Measurements from ENCODE around the gene CCSER1.
"Not testable (repeated sequence)": the region's sequence is repeated elsewhere in the genome, so short reads cannot be mapped to it uniquely, and the experiment has no call there.

Gene CCSER1

GRCh38 chr4:90306810-90307209 is 179.6 kb downstream of the CCSER1 start:
- DNase-seq = no peak

- DNase-seq = not testable (repeated sequence)
These were observed 189.9 kb downstream of the CCSER1 start for GRCh38 chr4:90317140-90317539.

GRCh38 chr4:90317785-90318184 is 190.6 kb downstream of the CCSER1 start:
- DNase-seq = no peak

- DNase-seq = no peak
These were observed 191.0 kb downstream of the CCSER1 start for GRCh38 chr4:90318193-90318592.

- peak; percentile 82 for DNase-seq
These were observed 201.4 kb downstream of the CCSER1 start for GRCh38 chr4:90328558-90328957.

- no peak for DNase-seq
These were observed 203.4 kb downstream of the CCSER1 start for GRCh38 chr4:90330546-90330945.

- no peak for DNase-seq
These were observed 218.5 kb downstream of the CCSER1 start for GRCh38 chr4:90345549-90346215.

GRCh38 chr4:90349636-90350035 is 222.4 kb downstream of the CCSER1 start:
- DNase-seq = no peak

- peak; percentile 66 for DNase-seq
These were observed 230.0 kb downstream of the CCSER1 start for GRCh38 chr4:90357117-90357710.

- no peak for DNase-seq
These were observed 247.9 kb downstream of the CCSER1 start for GRCh38 chr4:90375081-90375480.

GRCh38 chr4:90393215-90393614 is 266.0 kb downstream of the CCSER1 start:
- no peak for DNase-seq

GRCh38 chr4:90403781-90404180 is 276.6 kb downstream of the CCSER1 start:
- no peak for DNase-seq

GRCh38 chr4:90407897-90408296 is 280.7 kb downstream of the CCSER1 start:
- DNase-seq = not testable (repeated sequence)

- not testable (repeated sequence) for DNase-seq
These were observed 285.6 kb downstream of the CCSER1 start for GRCh38 chr4:90412786-90413185.

- DNase-seq = no peak
These were observed 287.9 kb downstream of the CCSER1 start for GRCh38 chr4:90415116-90415515.

- peak; percentile 56 for DNase-seq
These were observed 292.0 kb downstream of the CCSER1 start for GRCh38 chr4:90419124-90419711.

GRCh38 chr4:90421161-90421560 is 294.0 kb downstream of the CCSER1 start:
- DNase-seq = no peak

GRCh38 chr4:90425893-90426292 is 298.7 kb downstream of the CCSER1 start:
- no peak for DNase-seq

- no peak for DNase-seq
These were observed 311.3 kb downstream of the CCSER1 start for GRCh38 chr4:90438522-90438921.

GRCh38 chr4:90441770-90442169 is 314.6 kb downstream of the CCSER1 start:
- no peak for DNase-seq

GRCh38 chr4:90442619-90443018 is 315.4 kb downstream of the CCSER1 start:
- no peak for DNase-seq

- DNase-seq = no peak
These were observed 316.0 kb downstream of the CCSER1 start for GRCh38 chr4:90443231-90443630.

- DNase-seq = no peak
These were observed 317.7 kb downstream of the CCSER1 start for GRCh38 chr4:90444904-90445303.

- no peak for DNase-seq
These were observed 318.2 kb downstream of the CCSER1 start for GRCh38 chr4:90445380-90445779.

- DNase-seq = no peak
These were observed 322.4 kb downstream of the CCSER1 start for GRCh38 chr4:90449626-90450025.
